H1 (cell line): ENCODE results near the gene SELPLG.
"Not testable (repeated sequence)": the region's sequence is repeated elsewhere in the genome, so short reads cannot be mapped to it uniquely, and the experiment has no call there.

ENCODE experiments used
- CTCF ChIP-seq, 3 experiments: IDR thresholded peaks; 1 replicate in 2 of 3; 2 replicates in 1 of 3; pipeline versions ENCODE4 v1.5.1 to v1.6.1; 2011; ENCODE audit warnings: low read length in 3 of 3, mild to moderate bottlenecking in 3 of 3, inconsistent platforms in 2 of 3, low read depth in 1 of 3, moderate library complexity in 1 of 3; ENCODE audit not compliant: insufficient read depth in 1 of 3; ENCODE audit errors: control extremely low read depth in 1 of 3
- GABPA ChIP-seq: IDR thresholded peaks from 2 replicates; pipeline ENCODE4 v1.6.1; 2011; ENCODE audit warnings: mild to moderate bottlenecking, low read length, moderate library complexity, borderline replicate concordance; ENCODE audit not compliant: insufficient read depth
- JUND ChIP-seq: IDR thresholded peaks from 2 replicates; pipeline ENCODE4 v1.6.1; 2011; ENCODE audit warnings: mild to moderate bottlenecking, improper control_type of control experiment, low read length
- POLR2A ChIP-seq, 2 experiments: IDR thresholded peaks; 1 replicate in 1 of 2; 2 replicates in 1 of 2; pipeline ENCODE4 v1.6.1; 2011; ENCODE audit warnings: low read depth in 2 of 2, low read length in 2 of 2, mild to moderate bottlenecking in 2 of 2; ENCODE audit errors: control extremely low read depth in 1 of 2
- POLR2AphosphoS5 ChIP-seq: IDR thresholded peaks from 2 replicates; pipeline ENCODE4 v1.6.1; 2011; ENCODE audit warnings: low read depth, low read length
- RFX5 ChIP-seq: IDR thresholded peaks from 2 replicates; pipeline ENCODE4 v1.6.1; 2011; ENCODE audit warnings: low read depth, low read length, improper control_type of control experiment, borderline replicate concordance
- YY1 ChIP-seq: IDR thresholded peaks from 2 replicates; pipeline ENCODE4 v1.6.1; 2011; ENCODE audit warnings: low read depth, mild to moderate bottlenecking, low read length

- TF ChIP-seq POLR2A (IDR thresholded peaks at IDR 0.05; ENCODE audit: control extremely low read depth in 1 of 2, low read depth in 2 of 2, low read length in 2 of 2); JUND; CTCF (IDR thresholded peaks at IDR 0.05; ENCODE audit: control extremely low read depth in 1 of 3, insufficient read depth in 1 of 3, low read depth in 1 of 3, low read length in 3 of 3); RFX5; YY1; POLR2AphosphoS5; GABPA: not testable (repeated sequence)
Measured at GRCh38 chr12:108655812-108656175, 22.1 kb upstream of the SELPLG start.
